Measurements from ENCODE around the gene IRGQ. TPM values are rescaled to one million over a fixed set of nuclear protein-coding genes. Genes with fewer than 3 reads are reported as not detected.
A peak's percentile ranks its signal among the peaks of the same experiment; 100 is the strongest.

The IRGQ gene
- total and polyA plus RNA-seq, 11 donors: 7.4 to 36.1 (median 24.2) TPM

DNA sequence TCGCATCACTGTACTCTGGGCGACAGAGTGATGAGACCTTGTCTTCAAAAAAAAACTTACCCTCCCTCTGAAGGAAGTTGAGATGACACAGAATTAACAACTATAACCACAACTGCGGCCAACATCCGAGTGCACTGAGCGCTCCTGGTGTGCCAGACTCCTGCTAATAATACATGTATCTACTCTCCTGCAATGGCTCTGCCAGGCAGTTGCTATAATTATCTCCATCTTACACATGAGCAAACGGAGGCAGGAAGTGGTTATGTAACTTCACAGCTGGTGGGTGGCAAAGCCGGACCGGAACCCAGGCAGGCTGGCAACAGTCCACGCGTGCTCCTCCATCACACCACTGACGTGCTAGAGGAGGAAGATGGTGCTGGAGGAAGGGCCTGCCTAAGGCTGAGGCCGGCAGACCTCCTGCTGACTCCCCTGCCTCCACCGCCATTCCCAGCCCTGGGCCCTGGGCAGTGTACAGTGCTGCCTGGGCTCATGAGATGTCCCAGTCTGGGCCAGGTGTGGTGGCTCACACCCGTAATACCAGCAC, 33.2 kb downstream of the IRGQ start:
- intact Hi-C loops (cut with DNase I): loop anchor here in 1 of 10 donors (5.0 kb wide), 1 partner anchor 90 kb away; no protein-coding TSS in a partner anchor
- Histone ChIP-seq H3K36me3 (peaks cover 0 to 35% (median 24%) of the 10 kb centered on the region in 9 donors), H3K27me3 (no peaks in the 10 kb centered on the region), H3K9me3 (no peaks in the 10 kb centered on the region), H3K4me3 (peak overlapping the region in 1 of 12 donors; percentile 25), H3K4me1 (peaks cover 0 to 30% (median 11%) of the 10 kb centered on the region in 12 donors), H3K27ac (peak overlapping the region in 10 of 12 donors; percentile 50 to 90 (median 72))
- ATAC-seq (peak; percentile 93 to 97 (median 96)), DNase-seq (peak; percentile 84 to 90 (median 87))
- TF ChIP-seq, protein P1, sequence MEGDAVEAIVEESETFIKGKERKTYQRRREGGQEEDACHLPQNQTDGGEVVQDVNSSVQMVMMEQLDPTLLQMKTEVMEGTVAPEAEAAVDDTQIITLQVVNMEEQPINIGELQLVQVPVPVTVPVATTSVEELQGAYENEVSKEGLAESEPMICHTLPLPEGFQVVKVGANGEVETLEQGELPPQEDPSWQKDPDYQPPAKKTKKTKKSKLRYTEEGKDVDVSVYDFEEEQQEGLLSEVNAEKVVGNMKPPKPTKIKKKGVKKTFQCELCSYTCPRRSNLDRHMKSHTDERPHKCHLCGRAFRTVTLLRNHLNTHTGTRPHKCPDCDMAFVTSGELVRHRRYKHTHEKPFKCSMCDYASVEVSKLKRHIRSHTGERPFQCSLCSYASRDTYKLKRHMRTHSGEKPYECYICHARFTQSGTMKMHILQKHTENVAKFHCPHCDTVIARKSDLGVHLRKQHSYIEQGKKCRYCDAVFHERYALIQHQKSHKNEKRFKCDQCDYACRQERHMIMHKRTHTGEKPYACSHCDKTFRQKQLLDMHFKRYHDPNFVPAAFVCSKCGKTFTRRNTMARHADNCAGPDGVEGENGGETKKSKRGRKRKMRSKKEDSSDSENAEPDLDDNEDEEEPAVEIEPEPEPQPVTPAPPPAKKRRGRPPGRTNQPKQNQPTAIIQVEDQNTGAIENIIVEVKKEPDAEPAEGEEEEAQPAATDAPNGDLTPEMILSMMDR (IDR thresholded peaks at IDR 0.05): no peak
- TF ChIP-seq POLR2A (IDR thresholded peaks at IDR 0.05): no peak
- WGBS, 4 donors: 37 to 46% (median 44%) methylated on average over 13 to 14 of the region's 14 CpGs

DNA sequence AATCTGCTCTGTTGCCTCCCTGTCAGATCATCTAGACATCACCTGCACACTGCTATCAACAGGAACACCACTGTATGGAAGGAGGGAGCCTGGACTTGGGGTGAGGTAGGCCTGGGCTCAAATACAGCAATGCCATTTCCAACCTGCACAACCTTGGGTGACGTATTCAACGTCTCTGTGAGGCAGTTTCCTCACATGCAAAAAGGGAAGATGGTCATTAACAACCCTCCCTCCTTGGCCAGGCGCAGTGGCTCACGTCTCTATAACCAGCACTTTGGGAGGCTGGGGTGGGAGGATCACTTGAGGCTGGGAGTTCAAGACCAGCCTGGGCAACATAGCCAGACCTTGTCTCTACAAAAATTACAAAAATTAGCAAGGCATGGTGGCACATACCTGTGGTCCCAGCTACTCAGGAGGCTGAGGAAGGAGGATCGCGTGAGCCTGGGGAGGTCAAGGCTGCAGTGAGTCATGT, 33.7 kb downstream of the IRGQ start:
- Histone ChIP-seq H3K36me3 (peaks cover 0 to 36% (median 30%) of the 10 kb centered on the region in 9 donors), H3K9me3 (no peaks in the 10 kb centered on the region), H3K27me3 (no peaks in the 10 kb centered on the region), H3K4me1 (peaks cover 0 to 30% (median 11%) of the 10 kb centered on the region in 12 donors), H3K27ac (peak overlapping the region in 10 of 12 donors; percentile 27 to 90 (median 69)), H3K4me3 (peak overlapping the region in 1 of 12 donors; percentile 25)
- DNase-seq (no peak), ATAC-seq (no peak)
- intact Hi-C loops (cut with DNase I): loop anchor here in 1 of 10 donors (5.0 kb wide), 1 partner anchor 90 kb away; no protein-coding TSS in a partner anchor
- 83 to 93% (median 90%) methylated on average over 6 of the region's 6 CpGs for WGBS, 4 donors
- TF ChIP-seq, protein P1 (IDR thresholded peaks at IDR 0.05): no peak
- TF ChIP-seq POLR2A (IDR thresholded peaks at IDR 0.05): no peak

DNA sequence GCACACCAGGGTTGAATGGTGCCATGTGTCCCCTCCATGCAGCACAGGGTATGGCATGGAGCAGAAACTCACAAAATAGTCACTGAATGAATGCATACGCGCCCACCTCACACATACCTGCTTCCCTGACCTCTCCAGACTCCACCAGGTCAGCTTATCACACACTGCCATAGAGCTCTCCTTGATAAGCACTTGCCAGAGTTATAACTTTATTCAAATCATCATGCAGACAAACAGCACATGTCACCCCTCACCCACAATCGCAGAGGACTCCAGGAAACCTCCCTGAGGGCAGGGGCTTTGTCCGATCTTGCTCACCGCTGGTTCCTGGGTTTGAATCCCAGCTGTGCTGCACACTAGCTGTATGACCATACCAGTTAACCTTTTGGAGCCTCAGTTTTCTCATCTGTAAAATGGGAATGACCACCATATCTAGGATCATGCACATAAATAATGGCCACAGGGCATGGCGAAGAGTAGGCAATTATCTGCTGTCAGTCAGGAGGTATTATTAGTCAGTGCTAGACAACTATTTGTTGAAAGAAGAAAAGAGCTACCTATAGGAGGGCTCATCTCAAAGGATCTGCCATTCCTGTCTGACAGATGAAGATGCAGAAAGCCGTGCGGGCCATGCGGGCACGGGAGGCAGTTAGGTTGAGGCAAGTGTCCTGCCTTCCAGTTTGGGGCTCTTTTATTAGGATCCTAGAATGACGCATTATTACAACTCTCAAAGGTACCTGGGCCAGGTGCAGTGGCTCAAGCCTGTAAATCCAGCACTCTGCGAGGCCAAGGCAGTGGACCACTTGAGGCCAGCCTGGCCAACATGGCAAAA, 34.6 kb downstream of the IRGQ start:
- intact Hi-C loops (cut with DNase I): loop anchor here in 1 of 10 donors (5.0 kb wide), 1 partner anchor 91 kb away; no protein-coding TSS in a partner anchor

More for the DNA sequence above, 34.6 kb downstream of the IRGQ start:
- Histone ChIP-seq H3K36me3 (peaks cover 0 to 44% (median 31%) of the 10 kb centered on the region in 9 donors), H3K9me3 (no peaks in the 10 kb centered on the region), H3K4me3 (no peak overlapping the region), H3K27ac (peak overlapping the region in 4 of 12 donors; percentile 68 to 90 (median 72)), H3K4me1 (peaks cover 0 to 30% (median 11%) of the 10 kb centered on the region in 12 donors), H3K27me3 (no peaks in the 10 kb centered on the region)
- no peak for DNase-seq
- TF ChIP-seq, protein P1 (IDR thresholded peaks at IDR 0.05): no peak
- no peak for TF ChIP-seq POLR2A (IDR thresholded peaks at IDR 0.05)
- WGBS, 4 donors: 91 to 98% (median 94%) methylated on average over 12 of the region's 12 CpGs
- no peak for ATAC-seq
